DOHH2 (cell line): ENCODE results near the gene DYNC2H1.

ENCODE experiments used
- H3F3A ChIP-seq: fragments of 200-600 bp; sonication (generic), shearing (Covaris generic); 2 replicates; pipeline ENCODE4 v1.6.0; 2016; ENCODE audit warnings: antibody characterized with exemption, mild to moderate bottlenecking; ENCODE audit not compliant: control insufficient read depth, insufficient read depth
- H3K27ac ChIP-seq: fragments of 200-600 bp; sonication (generic); 2 replicates; pipeline ENCODE4 v1.5.1; 2014; ENCODE audit warnings: low read depth, mild to moderate bottlenecking, low read length, moderate library complexity
- H3K27me3 ChIP-seq: fragments of 200-600 bp; sonication (generic); 2 replicates; pipeline ENCODE4 v1.6.1; 2014; ENCODE audit warnings: mild to moderate bottlenecking, low read length, mixed read lengths; ENCODE audit not compliant: control insufficient read depth
- H3K36me3 ChIP-seq: fragments of 200-600 bp; sonication (generic); 2 replicates; pipeline ENCODE4 v1.6.1; 2014; ENCODE audit warnings: mild to moderate bottlenecking, low read length, moderate library complexity, mixed read lengths; ENCODE audit not compliant: control insufficient read depth
- H3K4me1 ChIP-seq: fragments of 200-600 bp; sonication (generic); 2 replicates; pipeline ENCODE4 v1.6.1; 2014; ENCODE audit warnings: mild to moderate bottlenecking, low read length, mixed read lengths; ENCODE audit not compliant: control insufficient read depth
- H3K4me2 ChIP-seq: fragments of 200-600 bp; sonication (generic); 2 replicates; pipeline ENCODE4 v1.6.0; 2014; ENCODE audit warnings: mild to moderate bottlenecking, low read length, moderate library complexity
- H3K4me3 ChIP-seq: fragments of 200-600 bp; sonication (generic); 2 replicates; pipeline ENCODE4 v1.5.1; 2014; ENCODE audit warnings: mild to moderate bottlenecking, low read length, mixed read lengths
- H3K79me2 ChIP-seq: fragments of 200-600 bp; sonication (generic); 2 replicates; pipeline ENCODE4 v1.6.1; 2014; ENCODE audit warnings: mild to moderate bottlenecking, low read length, mixed read lengths; ENCODE audit not compliant: control insufficient read depth
- H3K9me2 ChIP-seq: fragments of 200-600 bp; sonication (generic); replicated peaks from 2 replicates; pipeline ENCODE4 v1.6.1; 2014; ENCODE audit warnings: mild to moderate bottlenecking, low read length, mixed read lengths; ENCODE audit not compliant: control insufficient read depth
- H3K9me3 ChIP-seq: fragments of 200-600 bp; sonication (generic); 2 replicates; pipeline ENCODE4 v1.6.1; 2014; ENCODE audit warnings: antibody characterized with exemption, low read length, mixed read lengths; ENCODE audit not compliant: control insufficient read depth, insufficient read depth
- H4K20me1 ChIP-seq: fragments of 200-600 bp; sonication (generic); 2 replicates; pipeline ENCODE4 v1.6.0; 2014; ENCODE audit warnings: low read depth, mild to moderate bottlenecking, antibody characterized with exemption, low read length, moderate library complexity; ENCODE audit not compliant: control insufficient read depth, insufficient read depth
- EZH2phosphoT487 ChIP-seq: fragments of 200-600 bp; sonication (generic); IDR thresholded peaks from 2 replicates; pipeline ENCODE4 v1.6.1; 2017; ENCODE audit warnings: borderline replicate concordance, mild to moderate bottlenecking, antibody characterized with exemption, low read length, moderate library complexity, mixed read lengths
- TF ChIP-seq, protein P1 (sequence below): fragments of 200-600 bp; sonication (generic); IDR thresholded peaks from one replicate; pipeline ENCODE4 v1.5.1; 2014; ENCODE audit warnings: antibody characterized with exemption, mild to moderate bottlenecking, low read depth, low read length; ENCODE audit not compliant: poor library complexity, severe bottlenecking

The DYNC2H1 gene

DNA sequence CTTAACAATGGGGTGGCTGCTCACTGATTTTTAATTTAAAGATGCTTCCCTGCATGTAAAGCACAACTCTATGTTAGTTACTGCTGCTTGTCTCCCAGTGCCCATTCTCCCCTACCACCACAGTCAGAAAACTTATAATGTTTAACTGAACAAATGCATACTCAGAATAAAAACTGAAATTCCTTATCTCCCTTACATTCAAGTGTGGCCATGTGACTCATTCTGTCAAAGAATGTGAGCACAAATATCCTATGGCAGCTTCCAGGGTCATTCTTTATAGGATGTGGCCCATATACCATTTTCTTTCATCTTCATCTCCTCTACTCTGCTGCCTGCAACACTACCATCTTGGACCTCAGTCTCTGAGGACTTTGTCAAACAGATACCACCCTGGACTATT is 374.8 kb downstream of the DYNC2H1 start:
- TF ChIP-seq, protein P1, sequence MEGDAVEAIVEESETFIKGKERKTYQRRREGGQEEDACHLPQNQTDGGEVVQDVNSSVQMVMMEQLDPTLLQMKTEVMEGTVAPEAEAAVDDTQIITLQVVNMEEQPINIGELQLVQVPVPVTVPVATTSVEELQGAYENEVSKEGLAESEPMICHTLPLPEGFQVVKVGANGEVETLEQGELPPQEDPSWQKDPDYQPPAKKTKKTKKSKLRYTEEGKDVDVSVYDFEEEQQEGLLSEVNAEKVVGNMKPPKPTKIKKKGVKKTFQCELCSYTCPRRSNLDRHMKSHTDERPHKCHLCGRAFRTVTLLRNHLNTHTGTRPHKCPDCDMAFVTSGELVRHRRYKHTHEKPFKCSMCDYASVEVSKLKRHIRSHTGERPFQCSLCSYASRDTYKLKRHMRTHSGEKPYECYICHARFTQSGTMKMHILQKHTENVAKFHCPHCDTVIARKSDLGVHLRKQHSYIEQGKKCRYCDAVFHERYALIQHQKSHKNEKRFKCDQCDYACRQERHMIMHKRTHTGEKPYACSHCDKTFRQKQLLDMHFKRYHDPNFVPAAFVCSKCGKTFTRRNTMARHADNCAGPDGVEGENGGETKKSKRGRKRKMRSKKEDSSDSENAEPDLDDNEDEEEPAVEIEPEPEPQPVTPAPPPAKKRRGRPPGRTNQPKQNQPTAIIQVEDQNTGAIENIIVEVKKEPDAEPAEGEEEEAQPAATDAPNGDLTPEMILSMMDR: no peak
- no peak for TF ChIP-seq EZH2phosphoT487
- no peaks in the 10 kb centered on the region for H3K27me3 ChIP-seq
- no peak overlapping the region for H3K4me2 ChIP-seq
- H3K4me3 ChIP-seq: no peak overlapping the region
- H3F3A ChIP-seq: no peaks in the 10 kb centered on the region
- no peak overlapping the region for H3K27ac ChIP-seq
- no peaks in the 10 kb centered on the region for H3K79me2 ChIP-seq
- H3K9me3 ChIP-seq: no peaks in the 10 kb centered on the region
- no peaks in the 10 kb centered on the region for H3K9me2 ChIP-seq
- H3K36me3 ChIP-seq: no peaks in the 10 kb centered on the region
- no peaks in the 10 kb centered on the region for H3K4me1 ChIP-seq
- H4K20me1 ChIP-seq: no peaks in the 10 kb centered on the region

DNA sequence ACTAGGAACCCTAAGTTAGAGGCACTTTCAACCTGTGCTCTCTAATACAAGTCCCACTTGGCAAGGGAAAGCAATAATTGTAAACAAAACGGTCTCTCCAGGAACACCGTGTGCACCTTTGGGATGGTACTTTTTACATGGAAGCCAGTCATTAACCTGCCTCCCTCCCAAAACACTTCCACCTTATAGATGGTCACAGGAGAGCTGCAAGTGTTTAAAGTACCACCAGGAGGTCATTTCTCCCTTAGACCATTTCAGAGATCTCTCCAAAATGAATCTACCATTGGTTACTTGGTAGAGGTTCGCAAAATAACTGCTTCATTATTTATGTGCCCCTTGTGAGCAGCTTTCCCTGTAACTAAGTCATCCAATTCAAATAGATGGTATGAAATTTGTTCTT is 375.3 kb downstream of the DYNC2H1 start:
- Histone ChIP-seq H3K4me2 (no peak overlapping the region), H3K36me3 (no peaks in the 10 kb centered on the region), H3K9me2 (no peaks in the 10 kb centered on the region), H3K4me1 (no peaks in the 10 kb centered on the region), H3K4me3 (no peak overlapping the region), H3K79me2 (no peaks in the 10 kb centered on the region), H3K27me3 (no peaks in the 10 kb centered on the region), H3K27ac (no peak overlapping the region), H4K20me1 (no peaks in the 10 kb centered on the region), H3F3A (no peaks in the 10 kb centered on the region), H3K9me3 (no peaks in the 10 kb centered on the region)
- no peak for TF ChIP-seq EZH2phosphoT487
- TF ChIP-seq, protein P1: no peak

DNA sequence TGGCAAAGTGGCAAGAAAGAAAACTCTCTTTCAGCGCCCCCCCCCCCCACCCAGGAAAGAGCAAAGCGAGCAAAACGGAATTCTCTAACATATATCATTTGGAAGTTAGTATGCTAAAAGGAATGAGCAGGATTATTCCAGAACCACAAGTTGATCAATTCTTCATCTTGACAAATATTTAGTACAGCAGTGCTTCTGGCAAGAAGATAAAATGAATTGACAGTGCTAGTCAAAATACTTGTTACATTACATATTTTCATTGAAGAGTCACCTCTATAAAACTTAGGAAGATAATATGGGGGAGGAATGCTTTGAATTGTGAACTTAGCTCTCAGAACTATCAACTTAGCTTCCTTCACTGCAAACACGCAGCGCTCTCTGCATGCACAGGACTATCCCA is 377.4 kb downstream of the DYNC2H1 start:
- Histone ChIP-seq H3K4me1 (no peaks in the 10 kb centered on the region), H3K4me2 (no peak overlapping the region), H3K27ac (no peak overlapping the region), H3K27me3 (no peaks in the 10 kb centered on the region), H3F3A (no peaks in the 10 kb centered on the region), H3K9me3 (peaks cover 4% of the 10 kb centered on the region; the same call in 1 of the 2 replicates), H3K9me2 (no peaks in the 10 kb centered on the region), H3K36me3 (no peaks in the 10 kb centered on the region), H4K20me1 (no peaks in the 10 kb centered on the region), H3K4me3 (no peak overlapping the region), H3K79me2 (no peaks in the 10 kb centered on the region)
- TF ChIP-seq, protein P1: no peak
- TF ChIP-seq EZH2phosphoT487: no peak

DNA sequence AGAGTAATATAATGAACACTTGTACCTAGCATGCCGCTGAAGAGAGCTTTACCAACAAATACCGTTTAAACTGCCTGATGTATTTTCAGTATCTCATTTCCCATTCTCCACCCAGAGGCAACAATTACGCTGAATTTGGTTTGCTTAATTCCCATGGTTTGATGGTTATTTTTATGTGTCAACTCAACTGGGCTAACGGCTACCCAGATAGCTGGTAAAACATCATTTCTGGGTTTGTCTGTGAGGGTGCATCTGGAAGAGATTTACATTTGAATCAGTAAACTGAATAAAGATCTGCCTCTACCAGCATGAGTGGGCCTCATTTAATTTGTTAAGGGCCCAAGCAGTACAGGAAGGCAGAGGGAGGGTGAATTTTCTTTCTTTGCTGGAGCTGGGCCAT is 377.9 kb downstream of the DYNC2H1 start:
- H3K4me2 ChIP-seq: no peak overlapping the region
- TF ChIP-seq EZH2phosphoT487: no peak
- TF ChIP-seq, protein P1: no peak
- no peak overlapping the region for H3K4me3 ChIP-seq
- H3K36me3 ChIP-seq: no peaks in the 10 kb centered on the region
- H3K27ac ChIP-seq: no peak overlapping the region
- H3F3A ChIP-seq: no peaks in the 10 kb centered on the region
- H3K9me2 ChIP-seq: no peaks in the 10 kb centered on the region
- H3K27me3 ChIP-seq: no peaks in the 10 kb centered on the region
- no peaks in the 10 kb centered on the region for H3K79me2 ChIP-seq
- H3K9me3 ChIP-seq: peaks cover 4% of the 10 kb centered on the region; the same call in 1 of the 2 replicates
- no peaks in the 10 kb centered on the region for H4K20me1 ChIP-seq
- H3K4me1 ChIP-seq: no peaks in the 10 kb centered on the region
